HEK293 (cell line): ENCODE measurements around the gene XPR1.
A peak's percentile ranks its signal among the peaks of the same experiment; 100 is the strongest.

Experiments used
- CTCF ChIA-PET: fragments of 350-600 bp; formaldehyde crosslinking; extraction: SDS; loops from one replicate; lab custom pipeline; 2021; ENCODE audit warnings: antibody characterized with exemption; lab: Yijun Ruan, JAX
- POLR2A ChIA-PET: fragments of 300-600 bp; formaldehyde crosslinking; extraction: SDS; loops from one replicate; lab custom pipeline; 2020; ENCODE audit warnings: antibody characterized with exemption, inconsistent platforms; lab: Yijun Ruan, JAX
- H3K27ac ChIP-seq: fragments of 200-500 bp; sonication (Bioruptor generic); 2 replicates; pipeline ENCODE4 v1.5.1; 2014; ENCODE audit warnings: low read depth, low read length, control low read depth, inconsistent platforms; ENCODE audit errors: extremely low read depth
- H3K36me3 ChIP-seq, 2 experiments: fragments of 200-500 bp in 1 of 2; sonication (Bioruptor generic) in 1 of 2; 1 replicate in 1 of 2; 2 replicates in 1 of 2; pipeline ENCODE4 v1.5.1; 2014 to 2017; ENCODE audit warnings: inconsistent platforms in 2 of 2, low read length in 2 of 2; ENCODE audit not compliant: control insufficient read depth in 2 of 2, insufficient read depth in 1 of 2
- H3K4me1 ChIP-seq: fragments of 200-500 bp; sonication (Bioruptor generic); 2 replicates; pipeline ENCODE4 v1.5.1; 2014; ENCODE audit warnings: mild to moderate bottlenecking, low read length, inconsistent platforms; ENCODE audit not compliant: control insufficient read depth, insufficient read depth
- H3K4me3 ChIP-seq: 2 replicates; pipeline ENCODE4 v1.5.1; 2011; ENCODE audit warnings: low read depth, mild to moderate bottlenecking, control low read depth, low read length, moderate library complexity
- H3K9me3 ChIP-seq: fragments of 200-500 bp; sonication (Bioruptor generic); 2 replicates; pipeline ENCODE4 v1.5.1; 2014; ENCODE audit warnings: low read depth, low read length, inconsistent platforms; ENCODE audit not compliant: control insufficient read depth, insufficient read depth
- ZNF10 ChIP-seq: fragments of 450-650 bp; formaldehyde crosslinking; IDR thresholded peaks from 2 replicates; pipeline ENCODE4 v1.5.1; 2017; ENCODE audit warnings: missing biosample characterization, missing genetic modification characterization
- ZNF202 ChIP-seq: fragments of 450-650 bp; formaldehyde crosslinking; IDR thresholded peaks from 2 replicates; pipeline ENCODE4 v1.5.1; 2016; ENCODE audit warnings: missing biosample characterization, missing genetic modification characterization, borderline replicate concordance
- ZNF221 ChIP-seq: fragments of 450-650 bp; formaldehyde crosslinking; IDR thresholded peaks from 2 replicates; pipeline ENCODE4 v1.5.1; 2017; ENCODE audit warnings: missing biosample characterization, missing genetic modification characterization, borderline replicate concordance
- ZNF311 ChIP-seq: fragments of 450-650 bp; formaldehyde crosslinking; IDR thresholded peaks from 2 replicates; pipeline ENCODE4 v1.5.1; 2017; ENCODE audit warnings: missing biosample characterization, missing genetic modification characterization, borderline replicate concordance
- ZNF654 ChIP-seq: fragments of 450-650 bp; formaldehyde crosslinking; IDR thresholded peaks from 2 replicates; pipeline ENCODE4 v1.5.1; 2016; ENCODE audit warnings: low read depth, missing biosample characterization, missing genetic modification characterization
- ZSCAN16 ChIP-seq: fragments of 450-650 bp; formaldehyde crosslinking; IDR thresholded peaks from 2 replicates; pipeline ENCODE4 v1.5.1; 2016; ENCODE audit warnings: missing biosample characterization, missing genetic modification characterization
- TF ChIP-seq, protein P1 (sequence below): fragments of 450-650 bp; formaldehyde crosslinking; IDR thresholded peaks from 2 replicates; pipeline ENCODE4 v1.5.1; 2016; ENCODE audit warnings: missing biosample characterization, missing genetic modification characterization
- TF ChIP-seq, protein P2 (sequence below): fragments of 450-650 bp; formaldehyde crosslinking; IDR thresholded peaks from 2 replicates; pipeline ENCODE4 v1.5.1; 2016; ENCODE audit warnings: missing biosample characterization, missing genetic modification characterization
- TF ChIP-seq, protein P3 (sequence below): fragments of 450-650 bp; formaldehyde crosslinking; IDR thresholded peaks from 2 replicates; pipeline ENCODE4 v1.5.1; 2016; ENCODE audit warnings: missing biosample characterization, missing genetic modification characterization
- TF ChIP-seq, protein P4 (sequence below): fragments of 450-650 bp; formaldehyde crosslinking; IDR thresholded peaks from 2 replicates; pipeline ENCODE4 v1.5.1; 2017; ENCODE audit warnings: missing biosample characterization, missing genetic modification characterization

The XPR1 gene

DNA sequence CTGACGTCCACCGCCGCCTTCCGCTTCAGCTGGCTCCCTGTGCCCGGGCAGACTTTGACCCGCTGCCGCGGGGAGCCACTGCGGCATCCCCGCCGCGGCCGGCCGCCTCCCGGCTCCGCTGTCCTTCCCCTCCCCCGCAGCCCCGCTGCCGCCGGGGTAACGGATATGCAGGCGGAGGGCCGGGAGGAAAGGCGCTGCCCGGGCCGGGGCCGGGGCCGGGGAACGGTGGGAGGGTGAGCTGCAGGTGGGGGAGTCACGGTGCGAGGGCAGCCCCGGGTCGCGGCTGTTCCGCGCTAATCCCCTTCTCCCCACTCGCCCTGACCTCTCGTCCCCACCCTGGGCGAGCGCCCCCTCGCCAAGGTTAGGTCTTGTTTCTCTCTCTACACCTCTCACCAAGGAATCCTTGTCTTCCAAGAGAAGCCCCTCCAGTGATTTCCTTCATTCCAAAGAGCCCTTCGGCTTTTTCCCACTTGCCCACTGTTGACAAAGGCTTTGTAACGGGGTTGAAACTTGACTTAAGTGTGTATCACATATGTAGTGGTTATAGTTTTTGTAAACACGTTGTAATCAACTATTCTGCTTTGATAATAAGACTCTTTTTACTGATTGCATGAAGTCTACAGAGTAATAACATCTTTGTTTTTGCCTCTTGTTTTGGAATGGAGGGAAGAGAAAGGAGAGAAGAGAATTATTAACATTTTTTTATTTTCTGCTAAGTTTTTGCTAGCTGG is 669 bp downstream of the XPR1 start (continued):
- TF ChIP-seq, protein P1, sequence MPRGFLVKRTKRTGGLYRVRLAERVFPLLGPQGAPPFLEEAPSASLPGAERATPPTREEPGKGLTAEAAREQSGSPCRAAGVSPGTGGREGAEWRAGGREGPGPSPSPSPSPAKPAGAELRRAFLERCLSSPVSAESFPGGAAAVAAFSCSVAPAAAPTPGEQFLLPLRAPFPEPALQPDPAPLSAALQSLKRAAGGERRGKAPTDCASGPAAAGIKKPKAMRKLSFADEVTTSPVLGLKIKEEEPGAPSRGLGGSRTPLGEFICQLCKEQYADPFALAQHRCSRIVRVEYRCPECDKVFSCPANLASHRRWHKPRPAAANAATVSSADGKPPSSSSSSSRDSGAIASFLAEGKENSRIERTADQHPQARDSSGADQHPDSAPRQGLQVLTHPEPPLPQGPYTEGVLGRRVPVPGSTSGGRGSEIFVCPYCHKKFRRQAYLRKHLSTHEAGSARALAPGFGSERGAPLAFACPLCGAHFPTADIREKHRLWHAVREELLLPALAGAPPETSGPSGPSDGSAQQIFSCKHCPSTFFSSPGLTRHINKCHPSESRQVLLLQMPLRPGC (tag by site-specific recombination) = no peak
- TF ChIP-seq ZNF221 (tag by site-specific recombination) = no peak
- TF ChIP-seq, all 188 proteins: peak for 29

DNA sequence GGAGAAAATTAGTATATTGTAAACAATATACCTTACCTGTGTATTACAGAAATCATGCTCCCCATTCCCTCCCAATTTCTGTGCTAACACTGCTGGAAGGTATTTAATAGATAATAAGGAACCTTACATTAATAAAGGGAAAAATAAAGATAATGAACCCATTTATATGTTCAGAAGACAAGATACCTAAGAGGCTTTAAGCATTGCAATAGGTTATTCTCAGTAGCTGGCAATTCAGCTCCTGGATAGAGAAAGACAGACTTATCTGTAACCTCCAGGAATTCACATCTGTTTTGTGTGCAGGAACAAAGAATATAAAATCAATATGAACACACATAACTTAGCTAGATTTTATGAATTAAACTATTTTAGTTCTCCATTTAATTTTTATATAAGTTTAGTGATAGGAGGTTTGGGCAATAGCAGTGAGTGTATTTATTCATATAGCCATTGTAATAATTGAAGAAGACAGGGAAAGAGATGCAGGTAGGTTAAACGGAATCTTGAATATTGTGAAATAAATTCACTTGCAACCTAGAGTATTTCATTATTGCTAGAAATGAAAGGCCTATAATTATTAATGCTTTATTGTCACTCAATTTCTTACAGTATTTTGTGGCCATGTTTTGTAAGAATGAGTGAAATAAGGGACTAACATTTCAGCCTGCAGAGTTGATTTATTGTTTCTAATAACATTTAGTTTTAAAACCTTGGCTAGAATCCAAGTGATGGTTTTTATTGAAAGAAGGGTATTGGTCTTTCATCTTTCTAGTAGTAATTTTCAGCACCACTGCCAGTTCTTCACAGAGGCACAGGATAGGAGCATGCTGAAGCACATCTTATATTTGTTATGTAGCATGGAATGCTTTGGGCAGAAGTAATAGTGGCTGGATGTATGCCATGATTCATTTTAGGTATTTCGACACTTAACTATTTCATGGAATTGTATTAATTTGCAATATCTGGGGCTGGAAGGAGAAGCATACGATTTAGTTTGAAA is 1.5 kb downstream of the XPR1 start:
- Histone ChIP-seq H3K36me3 (no peaks in the 10 kb centered on the region), H3K27ac (no peak overlapping the region), H3K4me3 (peak overlapping the region; percentile 93), H3K9me3 (no peaks in the 10 kb centered on the region), H3K4me1 (peaks cover 4% of the 10 kb centered on the region)
- POLR2A ChIA-PET = interaction anchor here (0.6 kb wide), 1 partner anchor 9 kb away, joined by 3 read pairs; no protein-coding TSS in a partner anchor
- no peak for TF ChIP-seq ZNF311
- TF ChIP-seq, protein P2, sequence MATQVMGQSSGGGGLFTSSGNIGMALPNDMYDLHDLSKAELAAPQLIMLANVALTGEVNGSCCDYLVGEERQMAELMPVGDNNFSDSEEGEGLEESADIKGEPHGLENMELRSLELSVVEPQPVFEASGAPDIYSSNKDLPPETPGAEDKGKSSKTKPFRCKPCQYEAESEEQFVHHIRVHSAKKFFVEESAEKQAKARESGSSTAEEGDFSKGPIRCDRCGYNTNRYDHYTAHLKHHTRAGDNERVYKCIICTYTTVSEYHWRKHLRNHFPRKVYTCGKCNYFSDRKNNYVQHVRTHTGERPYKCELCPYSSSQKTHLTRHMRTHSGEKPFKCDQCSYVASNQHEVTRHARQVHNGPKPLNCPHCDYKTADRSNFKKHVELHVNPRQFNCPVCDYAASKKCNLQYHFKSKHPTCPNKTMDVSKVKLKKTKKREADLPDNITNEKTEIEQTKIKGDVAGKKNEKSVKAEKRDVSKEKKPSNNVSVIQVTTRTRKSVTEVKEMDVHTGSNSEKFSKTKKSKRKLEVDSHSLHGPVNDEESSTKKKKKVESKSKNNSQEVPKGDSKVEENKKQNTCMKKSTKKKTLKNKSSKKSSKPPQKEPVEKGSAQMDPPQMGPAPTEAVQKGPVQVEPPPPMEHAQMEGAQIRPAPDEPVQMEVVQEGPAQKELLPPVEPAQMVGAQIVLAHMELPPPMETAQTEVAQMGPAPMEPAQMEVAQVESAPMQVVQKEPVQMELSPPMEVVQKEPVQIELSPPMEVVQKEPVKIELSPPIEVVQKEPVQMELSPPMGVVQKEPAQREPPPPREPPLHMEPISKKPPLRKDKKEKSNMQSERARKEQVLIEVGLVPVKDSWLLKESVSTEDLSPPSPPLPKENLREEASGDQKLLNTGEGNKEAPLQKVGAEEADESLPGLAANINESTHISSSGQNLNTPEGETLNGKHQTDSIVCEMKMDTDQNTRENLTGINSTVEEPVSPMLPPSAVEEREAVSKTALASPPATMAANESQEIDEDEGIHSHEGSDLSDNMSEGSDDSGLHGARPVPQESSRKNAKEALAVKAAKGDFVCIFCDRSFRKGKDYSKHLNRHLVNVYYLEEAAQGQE (tag by site-specific recombination) = peak; percentile 52
- no peak for TF ChIP-seq ZSCAN16 (tag by site-specific recombination)
- CTCF ChIA-PET = interaction anchor here (1.1 kb wide), 1 partner anchor 8 kb away, joined by 4 read pairs; no protein-coding TSS in a partner anchor

DNA sequence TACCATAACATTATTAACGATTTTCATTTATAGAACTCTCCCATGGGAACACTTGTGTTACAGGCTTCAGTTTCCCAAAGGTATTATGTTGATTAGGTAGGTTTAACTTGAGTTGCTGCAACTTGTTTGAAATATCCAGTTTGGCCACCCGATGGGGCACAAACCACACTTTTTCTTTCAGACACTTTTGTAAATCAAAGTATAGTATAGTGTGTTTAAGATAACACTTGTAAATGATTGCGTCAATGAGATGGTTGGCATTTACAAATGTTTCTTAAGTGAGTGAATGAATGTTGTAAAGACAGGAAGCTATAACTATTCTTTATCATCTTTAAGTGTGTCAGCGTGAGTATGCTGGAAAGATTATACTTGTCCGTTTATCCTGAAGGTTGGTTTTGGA is 4.3 kb downstream of the XPR1 start:
- peaks cover 4% of the 10 kb centered on the region for H3K4me1 ChIP-seq
- no peak for TF ChIP-seq ZNF10
- TF ChIP-seq, protein P3, sequence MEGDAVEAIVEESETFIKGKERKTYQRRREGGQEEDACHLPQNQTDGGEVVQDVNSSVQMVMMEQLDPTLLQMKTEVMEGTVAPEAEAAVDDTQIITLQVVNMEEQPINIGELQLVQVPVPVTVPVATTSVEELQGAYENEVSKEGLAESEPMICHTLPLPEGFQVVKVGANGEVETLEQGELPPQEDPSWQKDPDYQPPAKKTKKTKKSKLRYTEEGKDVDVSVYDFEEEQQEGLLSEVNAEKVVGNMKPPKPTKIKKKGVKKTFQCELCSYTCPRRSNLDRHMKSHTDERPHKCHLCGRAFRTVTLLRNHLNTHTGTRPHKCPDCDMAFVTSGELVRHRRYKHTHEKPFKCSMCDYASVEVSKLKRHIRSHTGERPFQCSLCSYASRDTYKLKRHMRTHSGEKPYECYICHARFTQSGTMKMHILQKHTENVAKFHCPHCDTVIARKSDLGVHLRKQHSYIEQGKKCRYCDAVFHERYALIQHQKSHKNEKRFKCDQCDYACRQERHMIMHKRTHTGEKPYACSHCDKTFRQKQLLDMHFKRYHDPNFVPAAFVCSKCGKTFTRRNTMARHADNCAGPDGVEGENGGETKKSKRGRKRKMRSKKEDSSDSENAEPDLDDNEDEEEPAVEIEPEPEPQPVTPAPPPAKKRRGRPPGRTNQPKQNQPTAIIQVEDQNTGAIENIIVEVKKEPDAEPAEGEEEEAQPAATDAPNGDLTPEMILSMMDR = no peak
- TF ChIP-seq ZNF202 (tag by site-specific recombination) = no peak
- TF ChIP-seq, protein P4, sequence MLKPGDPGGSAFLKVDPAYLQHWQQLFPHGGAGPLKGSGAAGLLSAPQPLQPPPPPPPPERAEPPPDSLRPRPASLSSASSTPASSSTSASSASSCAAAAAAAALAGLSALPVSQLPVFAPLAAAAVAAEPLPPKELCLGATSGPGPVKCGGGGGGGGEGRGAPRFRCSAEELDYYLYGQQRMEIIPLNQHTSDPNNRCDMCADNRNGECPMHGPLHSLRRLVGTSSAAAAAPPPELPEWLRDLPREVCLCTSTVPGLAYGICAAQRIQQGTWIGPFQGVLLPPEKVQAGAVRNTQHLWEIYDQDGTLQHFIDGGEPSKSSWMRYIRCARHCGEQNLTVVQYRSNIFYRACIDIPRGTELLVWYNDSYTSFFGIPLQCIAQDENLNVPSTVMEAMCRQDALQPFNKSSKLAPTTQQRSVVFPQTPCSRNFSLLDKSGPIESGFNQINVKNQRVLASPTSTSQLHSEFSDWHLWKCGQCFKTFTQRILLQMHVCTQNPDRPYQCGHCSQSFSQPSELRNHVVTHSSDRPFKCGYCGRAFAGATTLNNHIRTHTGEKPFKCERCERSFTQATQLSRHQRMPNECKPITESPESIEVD (tag by site-specific recombination) = peak; percentile 58; the same call in 1 of the 2 replicates
- TF ChIP-seq ZNF654 (tag by site-specific recombination) = peak; percentile 49
- TF ChIP-seq, all 188 proteins: peak for 2
- ChIA-PET POLR2A (no interaction called here), CTCF (interaction anchor here (0.6 to 3.5 kb wide), 7 partner anchors 102 to 528 kb away, joined by 3 to 24 read pairs (median 3); no protein-coding TSS in a partner anchor)
- Histone ChIP-seq H3K9me3 (no peaks in the 10 kb centered on the region), H3K4me3 (no peak overlapping the region), H3K36me3 (no peaks in the 10 kb centered on the region), H3K27ac (no peak overlapping the region)
